Right lobe of liver (tissue), 6 donors: ENCODE measurements around the gene FOXRED1. TPM values are rescaled to one million over a fixed set of nuclear protein-coding genes. Genes with fewer than 3 reads are reported as not detected.

Source experiments
- ATAC-seq, 4 donors: fragments of 200-7000 bp; cut with Tn5 transposase; one replicate each; pipeline ENCODE4 v1.9.1; 2020; ENCODE audit warnings: mild to moderate bottlenecking in 4 of 4, moderate library complexity in 4 of 4
- DNase-seq, 3 donors: peaks; one replicate each; pipeline ENCODE4 v3.0.0-alpha.2; 2020
- H3K27ac ChIP-seq, 3 donors: fragments of 200-600 bp; one replicate each; pipeline ENCODE4 v1.8.0; 2022
- H3K27me3 ChIP-seq, 2 donors: fragments of 200-600 bp; one replicate each; pipeline ENCODE4 v1.8.0; 2022
- H3K36me3 ChIP-seq, 4 donors: fragments of 200-600 bp; sonication (generic) in 1 of 4; one replicate each; pipeline versions ENCODE4 v1.5.1 to v1.8.0; 2017 to 2022; ENCODE audit warnings: control low read depth in 1 of 4
- H3K4me1 ChIP-seq, 4 donors: fragments of 200-600 bp; sonication (generic) in 1 of 4; one replicate each; pipeline versions ENCODE4 v1.5.1 to v1.8.0; 2017 to 2022; ENCODE audit warnings: control low read depth in 1 of 4
- H3K4me3 ChIP-seq, 3 donors: fragments of 200-600 bp; one replicate each; pipeline ENCODE4 v1.8.0; 2022
- H3K9me3 ChIP-seq, 4 donors: fragments of 200-600 bp; sonication (generic) in 1 of 4; one replicate each; pipeline versions ENCODE4 v1.5.1 to v1.8.0; 2017 to 2022; ENCODE audit warnings: control low read depth in 1 of 4
- POLR2A ChIP-seq: fragments of 450-650 bp; IDR thresholded peaks from one replicate; pipeline ENCODE4 v1.6.1; 2017; ENCODE audit warnings: antibody characterized with exemption, mild to moderate bottlenecking
- WGBS: methylation state at CpG from one replicate; pipeline ENCODE4 v1.1.6; 2018; ENCODE audit warnings: low coverage, low lambda C conversion rate; ENCODE audit not compliant: insufficient coverage; ENCODE audit errors: missing lambda C conversion rate; 5-methylcytosine and 5-hydroxymethylcytosine counted together
- intact Hi-C, 2 donors: fragments of 100-400 bp; cut with DNase I; formaldehyde crosslinking; loops; one replicate each; pipeline versions ENCODE4 v1.11.2 to v1.14.1; 2022
- total RNA-seq, 6 experiments: library from RNA; depleted of rRNA in 2 of 6; stranded (reverse); fragments of >200 nt in 2 of 6; fragmentation: NEBNext Ultra II Directional in 3 of 6; extraction: Animal tissue kit (Norgen Biotek cat#: 25700) in 3 of 6; gene quantifications; one replicate each; pipeline versions ENCODE4 v1.1.0 to v1.2.4, GENCODE V29; 2016 to 2023
- TF ChIP-seq, protein P1 (sequence below), 4 donors: fragments of 200-600 bp in 3 of 4; fragments of 450-650 bp in 1 of 4; IDR thresholded peaks; one replicate each; pipeline versions ENCODE4 v1.5.1 to v1.8.0; 2016 to 2022; ENCODE audit warnings: antibody characterized with exemption in 4 of 4, mild to moderate bottlenecking in 2 of 4
- donor health status: DM: no; HTN: yes; CAD: no.
- donor health status: DM: no; HTN: no; CAD: no.
- donor health status: DM: no; HTN: no; CAD: no.
- donor health status: DM: no; HTN: yes; CAD: no.
- donor health status: DM: no; HTN: yes; CAD: no.

The FOXRED1 gene
- total RNA-seq, 6 experiments from 2014 or later = 18.6 to 50.2 (median 39.8) TPM

DNA sequence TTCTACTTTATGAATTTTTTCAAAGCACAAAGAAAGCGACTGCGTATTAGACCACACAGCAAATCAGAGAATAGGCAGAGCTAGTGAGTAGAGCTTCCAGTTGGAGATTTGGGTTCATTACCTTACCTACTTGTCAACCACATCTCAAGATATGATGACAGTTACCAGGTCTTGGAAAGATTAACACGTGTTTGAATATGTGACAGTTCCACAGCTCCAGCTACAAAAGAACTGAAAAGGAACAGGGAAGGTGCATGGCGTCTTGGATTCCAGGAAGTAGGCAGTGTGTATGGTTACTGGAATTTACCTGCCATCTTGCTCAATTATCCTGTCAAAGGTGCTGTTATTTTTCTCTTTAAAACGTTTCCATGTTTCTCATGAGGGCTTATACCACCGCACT is 19.3 kb downstream of the FOXRED1 start:
- intact Hi-C loops = no loop called here
- H3K36me3 ChIP-seq = peaks cover 0 to 25% (median 7%) of the 10 kb centered on the region in 4 donors
- WGBS = 82% methylated on average over 5 of the region's 6 CpGs
- no peaks in the 10 kb centered on the region for H3K9me3 ChIP-seq
- TF ChIP-seq, protein P1, sequence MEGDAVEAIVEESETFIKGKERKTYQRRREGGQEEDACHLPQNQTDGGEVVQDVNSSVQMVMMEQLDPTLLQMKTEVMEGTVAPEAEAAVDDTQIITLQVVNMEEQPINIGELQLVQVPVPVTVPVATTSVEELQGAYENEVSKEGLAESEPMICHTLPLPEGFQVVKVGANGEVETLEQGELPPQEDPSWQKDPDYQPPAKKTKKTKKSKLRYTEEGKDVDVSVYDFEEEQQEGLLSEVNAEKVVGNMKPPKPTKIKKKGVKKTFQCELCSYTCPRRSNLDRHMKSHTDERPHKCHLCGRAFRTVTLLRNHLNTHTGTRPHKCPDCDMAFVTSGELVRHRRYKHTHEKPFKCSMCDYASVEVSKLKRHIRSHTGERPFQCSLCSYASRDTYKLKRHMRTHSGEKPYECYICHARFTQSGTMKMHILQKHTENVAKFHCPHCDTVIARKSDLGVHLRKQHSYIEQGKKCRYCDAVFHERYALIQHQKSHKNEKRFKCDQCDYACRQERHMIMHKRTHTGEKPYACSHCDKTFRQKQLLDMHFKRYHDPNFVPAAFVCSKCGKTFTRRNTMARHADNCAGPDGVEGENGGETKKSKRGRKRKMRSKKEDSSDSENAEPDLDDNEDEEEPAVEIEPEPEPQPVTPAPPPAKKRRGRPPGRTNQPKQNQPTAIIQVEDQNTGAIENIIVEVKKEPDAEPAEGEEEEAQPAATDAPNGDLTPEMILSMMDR (IDR thresholded peaks at IDR 0.05) = no peak
- TF ChIP-seq POLR2A = no peak
- peaks cover 0 to 10% (median 5%) of the 10 kb centered on the region in 4 donors for H3K4me1 ChIP-seq
- ATAC-seq (no peak), DNase-seq (no peak)
- H3K4me3 ChIP-seq = no peak overlapping the region
- no peaks in the 10 kb centered on the region for H3K27me3 ChIP-seq
- H3K27ac ChIP-seq = no peak overlapping the region

DNA sequence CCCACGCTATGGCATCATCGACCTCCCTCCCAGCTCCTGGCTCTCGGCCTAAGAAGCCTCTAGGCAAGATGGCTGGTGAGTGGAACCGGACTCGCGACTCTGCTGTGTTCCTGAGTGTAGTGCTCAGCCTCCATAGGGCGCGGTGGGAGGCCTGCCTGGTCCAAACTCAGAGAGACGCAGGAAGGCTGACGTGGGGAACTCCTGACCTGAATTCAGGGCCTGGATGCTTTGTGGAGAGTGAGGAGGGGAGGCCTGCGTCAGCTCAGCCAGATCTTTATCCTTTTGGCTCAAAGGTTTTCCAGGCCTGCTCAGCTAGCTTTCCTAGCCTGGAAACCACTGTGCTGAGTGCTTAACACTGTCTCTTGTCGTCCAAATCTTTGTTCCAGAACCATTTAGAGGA is 21.9 kb downstream of the FOXRED1 start:
- H3K27ac ChIP-seq = no peak overlapping the region
- H3K9me3 ChIP-seq = no peaks in the 10 kb centered on the region
- TF ChIP-seq, protein P1 (IDR thresholded peaks at IDR 0.05) = no peak
- no peak for TF ChIP-seq POLR2A
- H3K4me1 ChIP-seq = no peaks in the 10 kb centered on the region
- no peaks in the 10 kb centered on the region for H3K27me3 ChIP-seq
- H3K36me3 ChIP-seq = peaks cover 0 to 37% (median 9%) of the 10 kb centered on the region in 4 donors
- H3K4me3 ChIP-seq = no peak overlapping the region
- intact Hi-C loops = no loop called here
- 100% methylated on average over 3 of the region's 12 CpGs for WGBS
- ATAC-seq (peak in 1 of 4 donors; percentile 26), DNase-seq (no peak)

DNA sequence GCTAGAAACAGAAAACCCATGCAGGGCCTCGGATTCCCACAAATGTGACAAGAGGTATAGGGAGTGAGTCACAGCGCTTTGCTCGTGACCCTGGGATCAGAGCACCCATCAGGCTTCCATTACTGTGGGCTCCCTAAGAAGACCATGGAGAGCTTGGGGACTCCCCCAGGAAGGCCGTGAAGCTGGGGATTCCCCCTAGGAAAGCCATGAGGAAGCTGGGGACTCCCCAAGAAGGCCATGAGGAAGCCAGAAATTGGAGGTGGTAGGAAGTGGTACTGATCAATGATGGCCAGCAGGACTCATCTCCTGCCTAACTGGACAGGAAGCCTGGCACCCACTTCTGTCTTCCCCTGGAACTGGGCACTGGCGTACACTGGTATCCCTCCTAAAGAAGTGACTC is 24.8 kb downstream of the FOXRED1 start:
- Histone ChIP-seq H3K9me3 (no peaks in the 10 kb centered on the region), H3K27me3 (no peaks in the 10 kb centered on the region), H3K27ac (no peak overlapping the region), H3K4me3 (no peak overlapping the region), H3K36me3 (peaks cover 0 to 37% (median 8%) of the 10 kb centered on the region in 4 donors), H3K4me1 (no peaks in the 10 kb centered on the region)
- intact Hi-C loops = no loop called here
- TF ChIP-seq, protein P1 (IDR thresholded peaks at IDR 0.05) = no peak
- no peak for TF ChIP-seq POLR2A
- DNase-seq = no peak
- 97% methylated on average over 4 of the region's 5 CpGs for WGBS
- peak in 1 of 4 donors; percentile 11 for ATAC-seq

DNA sequence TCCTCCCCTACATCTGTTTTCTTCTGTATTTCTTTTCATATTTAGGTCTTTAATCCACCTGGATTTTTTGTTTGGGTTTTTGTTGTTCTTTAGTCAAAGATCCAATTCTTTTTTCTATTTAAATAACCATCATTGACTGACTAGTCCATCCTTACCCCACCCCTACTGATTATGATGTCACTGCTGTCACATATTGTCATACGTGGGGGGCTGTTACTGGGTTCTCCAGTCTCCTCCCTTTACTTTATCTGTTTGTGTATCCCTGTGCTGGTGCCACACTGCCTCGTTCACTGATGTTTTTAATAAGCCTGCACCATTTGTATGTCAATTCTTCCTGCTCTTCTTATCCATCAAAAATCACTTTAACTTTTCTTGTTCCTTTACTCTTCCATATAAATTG is 28.1 kb downstream of the FOXRED1 start:
- H3K27me3 ChIP-seq = no peaks in the 10 kb centered on the region
- intact Hi-C loops = no loop called here
- DNase-seq (no peak), ATAC-seq (no peak)
- TF ChIP-seq, protein P1 (IDR thresholded peaks at IDR 0.05) = no peak
- no peak for TF ChIP-seq POLR2A
- peaks cover 0 to 21% (median 7%) of the 10 kb centered on the region in 4 donors for H3K36me3 ChIP-seq
- no peaks in the 10 kb centered on the region for H3K4me1 ChIP-seq
- H3K4me3 ChIP-seq = no peak overlapping the region
- no peaks in the 10 kb centered on the region for H3K9me3 ChIP-seq
- no peak overlapping the region for H3K27ac ChIP-seq
- 59% methylated on average over 2 of the region's 2 CpGs for WGBS
